ENCODE results near the gene MVB12B. TPM values are rescaled to one million over a fixed set of nuclear protein-coding genes. Genes with fewer than 3 reads are reported as not detected.
A peak's percentile ranks its signal among the peaks of the same experiment; 100 is the strongest.

The MVB12B gene
- total and polyA plus RNA-seq, 2 of the 13 experiments (the other 11 are each of a cell fraction or from before 2014, with no cell fraction given), result 12.1 to 30.1 TPM

DNA sequence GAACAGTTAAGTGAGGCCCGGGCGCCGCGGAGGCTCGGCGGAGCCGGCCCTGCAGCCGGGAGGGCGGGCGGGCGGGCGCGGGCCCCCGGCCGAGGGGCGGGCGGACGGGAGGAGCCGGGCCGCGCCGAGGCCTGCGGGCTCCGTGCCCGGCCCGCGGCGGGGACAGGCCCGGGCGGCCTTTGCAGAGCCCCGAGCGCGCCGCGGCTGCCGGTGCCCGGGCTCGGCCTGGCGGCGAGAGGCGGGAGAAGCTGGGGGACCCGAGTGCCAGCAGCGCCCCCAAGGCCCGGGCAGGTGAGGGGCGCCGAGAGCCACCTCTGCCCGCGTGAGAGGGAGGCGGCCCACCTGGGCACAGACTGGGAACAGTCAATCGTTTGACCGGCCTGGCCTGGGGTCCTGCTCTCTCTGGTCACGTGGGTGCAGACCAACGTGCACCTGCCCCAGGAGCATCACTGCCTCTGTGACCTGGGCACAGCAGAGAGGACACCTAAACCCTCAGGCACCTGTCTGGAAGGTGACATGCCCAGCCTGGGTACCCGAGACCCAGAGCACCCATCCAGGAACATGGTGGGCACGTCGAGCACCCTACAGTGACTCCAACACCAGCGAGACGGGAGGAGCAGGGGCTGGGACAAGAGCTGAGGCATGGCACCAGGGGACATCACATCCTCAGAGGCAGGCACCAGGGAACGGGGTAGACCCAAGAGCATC lies 531 bp downstream of the MVB12B start (continued):
- TF ChIP-seq, protein P1, sequence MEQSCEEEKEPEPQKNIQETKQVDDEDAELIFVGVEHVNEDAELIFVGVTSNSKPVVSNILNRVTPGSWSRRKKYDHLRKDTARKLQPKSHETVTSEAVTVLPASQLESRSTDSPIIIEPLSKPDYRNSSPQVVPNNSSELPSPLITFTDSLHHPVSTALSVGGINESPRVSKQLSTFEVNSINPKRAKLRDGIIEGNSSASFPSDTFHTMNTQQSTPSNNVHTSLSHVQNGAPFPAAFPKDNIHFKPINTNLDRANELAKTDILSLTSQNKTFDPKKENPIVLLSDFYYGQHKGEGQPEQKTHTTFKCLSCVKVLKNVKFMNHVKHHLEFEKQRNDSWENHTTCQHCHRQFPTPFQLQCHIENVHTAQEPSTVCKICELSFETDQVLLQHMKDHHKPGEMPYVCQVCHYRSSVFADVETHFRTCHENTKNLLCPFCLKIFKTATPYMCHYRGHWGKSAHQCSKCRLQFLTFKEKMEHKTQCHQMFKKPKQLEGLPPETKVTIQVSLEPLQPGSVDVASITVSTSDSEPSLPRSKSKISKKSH (CRISPR knock-in tag; IDR thresholded peaks at IDR 0.05; ENCODE audit: borderline replicate concordance), result peak; percentile 70; the same call in 1 of the 2 replicates
- TF ChIP-seq KDM2A (CRISPR knock-in tag; IDR thresholded peaks at IDR 0.05; ENCODE audit: borderline replicate concordance, low read depth) (peak; percentile 47; the same call in 1 of the 2 replicates), RAD21 (CRISPR knock-in tag; IDR thresholded peaks at IDR 0.05) (0 out of 2 replicates have a peak, but pooled peaks have one; percentile 11), ATF7-NPFF (CRISPR knock-in tag; IDR thresholded peaks at IDR 0.05; ENCODE audit: low read depth) (0 out of 2 replicates have a peak, but pooled peaks have one; percentile 41), IKZF4 (CRISPR knock-in tag; IDR thresholded peaks at IDR 0.05; ENCODE audit: borderline replicate concordance, low read depth, not compliant biosample characterization) (peak; percentile 35), KDM5A (IDR thresholded peaks at IDR 0.05; ENCODE audit: borderline replicate concordance, low read length) (no peak)
- TF ChIP-seq, protein P2, sequence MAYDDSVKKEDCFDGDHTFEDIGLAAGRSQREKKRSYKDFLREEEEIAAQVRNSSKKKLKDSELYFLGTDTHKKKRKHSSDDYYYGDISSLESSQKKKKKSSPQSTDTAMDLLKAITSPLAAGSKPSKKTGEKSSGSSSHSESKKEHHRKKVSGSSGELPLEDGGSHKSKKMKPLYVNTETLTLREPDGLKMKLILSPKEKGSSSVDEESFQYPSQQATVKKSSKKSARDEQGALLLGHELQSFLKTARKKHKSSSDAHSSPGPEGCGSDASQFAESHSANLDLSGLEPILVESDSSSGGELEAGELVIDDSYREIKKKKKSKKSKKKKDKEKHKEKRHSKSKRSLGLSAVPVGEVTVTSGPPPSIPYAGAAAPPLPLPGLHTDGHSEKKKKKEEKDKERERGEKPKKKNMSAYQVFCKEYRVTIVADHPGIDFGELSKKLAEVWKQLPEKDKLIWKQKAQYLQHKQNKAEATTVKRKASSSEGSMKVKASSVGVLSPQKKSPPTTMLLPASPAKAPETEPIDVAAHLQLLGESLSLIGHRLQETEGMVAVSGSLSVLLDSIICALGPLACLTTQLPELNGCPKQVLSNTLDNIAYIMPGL (CRISPR knock-in tag; IDR thresholded peaks at IDR 0.05; ENCODE audit: borderline replicate concordance in 1 of 2, low read depth in 1 of 2), result peak in 1 of 2 experiments; percentile 39; a peak in 1 of 4 replicates
- TF ChIP-seq, protein P3, sequence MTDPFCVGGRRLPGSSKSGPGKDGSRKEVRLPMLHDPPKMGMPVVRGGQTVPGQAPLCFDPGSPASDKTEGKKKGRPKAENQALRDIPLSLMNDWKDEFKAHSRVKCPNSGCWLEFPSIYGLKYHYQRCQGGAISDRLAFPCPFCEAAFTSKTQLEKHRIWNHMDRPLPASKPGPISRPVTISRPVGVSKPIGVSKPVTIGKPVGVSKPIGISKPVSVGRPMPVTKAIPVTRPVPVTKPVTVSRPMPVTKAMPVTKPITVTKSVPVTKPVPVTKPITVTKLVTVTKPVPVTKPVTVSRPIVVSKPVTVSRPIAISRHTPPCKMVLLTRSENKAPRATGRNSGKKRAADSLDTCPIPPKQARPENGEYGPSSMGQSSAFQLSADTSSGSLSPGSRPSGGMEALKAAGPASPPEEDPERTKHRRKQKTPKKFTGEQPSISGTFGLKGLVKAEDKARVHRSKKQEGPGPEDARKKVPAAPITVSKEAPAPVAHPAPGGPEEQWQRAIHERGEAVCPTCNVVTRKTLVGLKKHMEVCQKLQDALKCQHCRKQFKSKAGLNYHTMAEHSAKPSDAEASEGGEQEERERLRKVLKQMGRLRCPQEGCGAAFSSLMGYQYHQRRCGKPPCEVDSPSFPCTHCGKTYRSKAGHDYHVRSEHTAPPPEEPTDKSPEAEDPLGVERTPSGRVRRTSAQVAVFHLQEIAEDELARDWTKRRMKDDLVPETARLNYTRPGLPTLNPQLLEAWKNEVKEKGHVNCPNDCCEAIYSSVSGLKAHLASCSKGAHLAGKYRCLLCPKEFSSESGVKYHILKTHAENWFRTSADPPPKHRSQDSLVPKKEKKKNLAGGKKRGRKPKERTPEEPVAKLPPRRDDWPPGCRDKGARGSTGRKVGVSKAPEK (CRISPR knock-in tag; IDR thresholded peaks at IDR 0.05; ENCODE audit: borderline replicate concordance), result no peak
- TF ChIP-seq, protein P4, sequence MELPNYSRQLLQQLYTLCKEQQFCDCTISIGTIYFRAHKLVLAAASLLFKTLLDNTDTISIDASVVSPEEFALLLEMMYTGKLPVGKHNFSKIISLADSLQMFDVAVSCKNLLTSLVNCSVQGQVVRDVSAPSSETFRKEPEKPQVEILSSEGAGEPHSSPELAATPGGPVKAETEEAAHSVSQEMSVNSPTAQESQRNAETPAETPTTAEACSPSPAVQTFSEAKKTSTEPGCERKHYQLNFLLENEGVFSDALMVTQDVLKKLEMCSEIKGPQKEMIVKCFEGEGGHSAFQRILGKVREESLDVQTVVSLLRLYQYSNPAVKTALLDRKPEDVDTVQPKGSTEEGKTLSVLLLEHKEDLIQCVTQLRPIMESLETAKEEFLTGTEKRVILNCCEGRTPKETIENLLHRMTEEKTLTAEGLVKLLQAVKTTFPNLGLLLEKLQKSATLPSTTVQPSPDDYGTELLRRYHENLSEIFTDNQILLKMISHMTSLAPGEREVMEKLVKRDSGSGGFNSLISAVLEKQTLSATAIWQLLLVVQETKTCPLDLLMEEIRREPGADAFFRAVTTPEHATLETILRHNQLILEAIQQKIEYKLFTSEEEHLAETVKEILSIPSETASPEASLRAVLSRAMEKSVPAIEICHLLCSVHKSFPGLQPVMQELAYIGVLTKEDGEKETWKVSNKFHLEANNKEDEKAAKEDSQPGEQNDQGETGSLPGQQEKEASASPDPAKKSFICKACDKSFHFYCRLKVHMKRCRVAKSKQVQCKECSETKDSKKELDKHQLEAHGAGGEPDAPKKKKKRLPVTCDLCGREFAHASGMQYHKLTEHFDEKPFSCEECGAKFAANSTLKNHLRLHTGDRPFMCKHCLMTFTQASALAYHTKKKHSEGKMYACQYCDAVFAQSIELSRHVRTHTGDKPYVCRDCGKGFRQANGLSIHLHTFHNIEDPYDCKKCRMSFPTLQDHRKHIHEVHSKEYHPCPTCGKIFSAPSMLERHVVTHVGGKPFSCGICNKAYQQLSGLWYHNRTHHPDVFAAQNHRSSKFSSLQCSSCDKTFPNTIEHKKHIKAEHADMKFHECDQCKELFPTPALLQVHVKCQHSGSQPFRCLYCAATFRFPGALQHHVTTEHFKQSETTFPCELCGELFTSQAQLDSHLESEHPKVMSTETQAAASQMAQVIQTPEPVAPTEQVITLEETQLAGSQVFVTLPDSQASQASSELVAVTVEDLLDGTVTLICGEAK (IDR thresholded peaks at IDR 0.05), result no peak
- TF ChIP-seq, protein P4 (CRISPR knock-in tag; IDR thresholded peaks at IDR 0.05), result 0 out of 2 replicates have a peak, but pooled peaks have one; percentile 47
